Thoracic aorta (tissue), 2 donors: ENCODE data around the gene NCAPH2. TPM values are rescaled to one million over a fixed set of nuclear protein-coding genes. Genes with fewer than 3 reads are reported as not detected.

ENCODE experiments used
- ATAC-seq: fragments of 150-250 bp; one replicate; pipeline ENCODE4 v1.8.0; 2017; ENCODE audit warnings: low read depth; ENCODE audit not compliant: insufficient number of reproducible peaks, low FRiP score
- DNase-seq: peaks from one replicate; pipeline ENCODE4 v3.0.0-alpha.2; 2020; ENCODE audit warnings: low spot score
- H3K27ac ChIP-seq, 2 donors: fragments of 200-600 bp; sonication (generic); 1 replicate in 1 of 2; 2 replicates in 1 of 2; pipeline ENCODE4 v1.5.1; 2016; ENCODE audit warnings: mild to moderate bottlenecking in 2 of 2, moderate library complexity in 2 of 2
- H3K27me3 ChIP-seq: fragments of 200-600 bp; sonication (generic); replicated peaks from 2 replicates; pipeline ENCODE4 v1.6.0; 2016; ENCODE audit warnings: mild to moderate bottlenecking; ENCODE audit not compliant: insufficient read depth
- H3K36me3 ChIP-seq: fragments of 200-600 bp; sonication (generic); one replicate; pipeline ENCODE4 v1.5.1; 2016
- H3K4me1 ChIP-seq, 2 donors: fragments of 200-600 bp; sonication (generic); 1 replicate in 1 of 2; 2 replicates in 1 of 2; pipeline versions ENCODE4 v1.5.1 to v1.6.0; 2016; ENCODE audit warnings: low read depth in 2 of 2, mild to moderate bottlenecking in 1 of 2; ENCODE audit not compliant: control insufficient read depth in 1 of 2
- H3K4me3 ChIP-seq: fragments of 200-600 bp; sonication (generic); 2 replicates; pipeline ENCODE4 v1.5.1; 2016; ENCODE audit warnings: mild to moderate bottlenecking
- H3K9me3 ChIP-seq: fragments of 200-600 bp; sonication (generic); 2 replicates; pipeline ENCODE4 v1.5.1; 2016
- total RNA-seq, 2 donors: library from RNA; depleted of rRNA; stranded (reverse); fragments of >200 nt; gene quantifications; one replicate each; pipeline versions ENCODE4 v1.1.0 to v1.2.3, GENCODE V29; 2016
- TF ChIP-seq, protein P1 (sequence below): fragments of 200-600 bp; sonication (generic); IDR thresholded peaks from one replicate; pipeline ENCODE4 v1.5.1; 2019; ENCODE audit warnings: antibody characterized with exemption

The NCAPH2 gene
- total RNA-seq, 2 donors from 2014 or later = 40.8 to 50.4 TPM

DNA sequence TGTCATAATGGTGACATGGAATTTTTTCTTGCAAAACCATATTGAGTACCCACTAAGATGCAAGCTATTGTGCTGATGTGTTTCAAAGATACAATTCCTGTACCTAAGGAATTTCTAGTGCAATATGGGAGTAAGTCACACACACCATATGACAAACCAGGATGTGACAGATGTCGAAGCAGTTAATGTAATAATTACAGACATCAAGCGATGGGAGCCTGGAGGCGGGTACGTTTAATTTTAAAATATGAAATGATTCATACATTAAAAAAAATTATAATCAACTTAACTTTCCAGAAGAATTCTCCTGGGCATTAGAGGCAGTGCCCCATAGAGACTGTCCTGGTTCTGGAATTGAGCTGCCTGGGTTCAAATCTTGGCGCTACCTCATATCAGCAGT is 48.7 kb downstream of the NCAPH2 start:
- Histone ChIP-seq H3K4me1 (no peaks in the 10 kb centered on the region), H3K36me3 (no peaks in the 10 kb centered on the region), H3K9me3 (no peaks in the 10 kb centered on the region), H3K27me3 (no peaks in the 10 kb centered on the region), H3K27ac (no peak overlapping the region), H3K4me3 (no peak overlapping the region)
- DNase-seq (no peak), ATAC-seq (no peak)
- TF ChIP-seq, protein P1, sequence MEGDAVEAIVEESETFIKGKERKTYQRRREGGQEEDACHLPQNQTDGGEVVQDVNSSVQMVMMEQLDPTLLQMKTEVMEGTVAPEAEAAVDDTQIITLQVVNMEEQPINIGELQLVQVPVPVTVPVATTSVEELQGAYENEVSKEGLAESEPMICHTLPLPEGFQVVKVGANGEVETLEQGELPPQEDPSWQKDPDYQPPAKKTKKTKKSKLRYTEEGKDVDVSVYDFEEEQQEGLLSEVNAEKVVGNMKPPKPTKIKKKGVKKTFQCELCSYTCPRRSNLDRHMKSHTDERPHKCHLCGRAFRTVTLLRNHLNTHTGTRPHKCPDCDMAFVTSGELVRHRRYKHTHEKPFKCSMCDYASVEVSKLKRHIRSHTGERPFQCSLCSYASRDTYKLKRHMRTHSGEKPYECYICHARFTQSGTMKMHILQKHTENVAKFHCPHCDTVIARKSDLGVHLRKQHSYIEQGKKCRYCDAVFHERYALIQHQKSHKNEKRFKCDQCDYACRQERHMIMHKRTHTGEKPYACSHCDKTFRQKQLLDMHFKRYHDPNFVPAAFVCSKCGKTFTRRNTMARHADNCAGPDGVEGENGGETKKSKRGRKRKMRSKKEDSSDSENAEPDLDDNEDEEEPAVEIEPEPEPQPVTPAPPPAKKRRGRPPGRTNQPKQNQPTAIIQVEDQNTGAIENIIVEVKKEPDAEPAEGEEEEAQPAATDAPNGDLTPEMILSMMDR = no peak

DNA sequence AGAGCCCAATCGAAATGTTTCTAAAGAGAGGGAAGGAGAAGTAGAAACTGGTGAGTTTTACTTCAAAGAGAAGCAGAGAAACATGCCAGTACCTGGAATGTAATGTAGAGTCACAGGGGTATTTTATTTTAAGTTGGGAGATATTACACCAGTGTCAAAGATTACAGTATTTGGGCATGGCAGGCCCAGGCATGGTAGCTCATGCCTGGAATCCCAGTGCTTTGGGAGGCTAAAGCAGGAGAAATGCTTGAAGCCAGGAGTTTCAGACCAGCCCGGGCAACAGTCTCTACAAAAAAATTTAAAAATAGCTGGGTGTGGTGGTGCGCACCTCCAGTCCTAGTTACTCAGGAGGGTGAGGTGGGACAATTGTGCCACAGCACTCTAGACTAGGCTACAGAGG is 52.0 kb downstream of the NCAPH2 start:
- no peaks in the 10 kb centered on the region for H3K27me3 ChIP-seq

DNA sequence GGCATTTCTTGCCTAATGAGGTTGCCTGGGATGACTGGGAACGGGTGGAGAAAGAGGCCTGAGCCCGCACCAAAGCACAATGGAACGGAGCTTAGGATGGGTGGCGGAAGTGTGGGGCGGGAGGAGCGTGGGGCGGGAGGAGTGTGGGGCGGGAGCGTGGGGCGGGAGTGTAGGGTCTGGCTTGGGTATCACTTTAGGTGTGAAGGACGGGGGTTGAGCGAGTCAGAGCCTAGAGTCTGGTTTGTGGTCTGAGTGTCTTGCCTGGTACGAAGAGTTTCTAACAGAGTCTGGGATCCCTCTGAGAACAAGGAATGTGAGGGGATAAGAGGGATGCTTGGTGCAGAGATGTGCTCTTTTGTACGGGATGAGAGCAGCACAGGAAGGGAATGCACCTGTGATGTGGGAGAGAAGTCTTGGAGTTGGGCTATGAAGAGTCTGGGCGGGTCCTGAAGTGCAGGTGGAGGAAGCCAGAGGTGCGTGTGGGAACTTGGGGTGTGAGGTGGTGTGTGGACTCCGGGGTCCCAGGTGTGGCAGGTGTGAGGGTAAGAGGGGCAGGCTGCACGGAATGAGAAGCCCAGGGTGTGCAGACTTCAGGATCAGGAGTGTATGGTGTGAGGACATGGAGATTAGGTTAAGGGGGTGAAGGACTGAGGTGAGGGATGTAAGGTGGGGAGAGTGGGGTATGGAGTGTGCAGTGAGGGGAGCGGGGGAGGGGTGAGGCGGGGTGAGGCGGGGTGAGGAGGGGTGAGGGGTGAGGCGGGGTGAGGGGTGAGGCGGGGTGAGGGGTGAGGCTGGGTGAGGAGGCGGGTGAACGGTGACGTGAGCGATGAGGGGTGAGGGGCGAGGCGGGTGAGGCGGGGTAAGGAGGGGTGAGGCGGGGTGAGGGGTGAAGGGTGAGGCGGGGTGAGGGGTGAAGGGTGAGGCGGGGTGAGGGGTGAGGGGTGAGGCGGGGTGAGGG is 53.7 kb downstream of the NCAPH2 start:
- TF ChIP-seq, protein P1 = no peak
- no peaks in the 10 kb centered on the region for H3K36me3 ChIP-seq
- ATAC-seq = no peak
- no peak for DNase-seq
- no peak overlapping the region for H3K4me3 ChIP-seq
- H3K27me3 ChIP-seq = no peaks in the 10 kb centered on the region
- no peaks in the 10 kb centered on the region for H3K9me3 ChIP-seq
- peaks cover 9 to 13% of the 10 kb centered on the region in 2 donors for H3K4me1 ChIP-seq
- H3K27ac ChIP-seq = no peak overlapping the region

More for the DNA sequence above, 52.0 kb downstream of the NCAPH2 start:
- no peaks in the 10 kb centered on the region for H3K36me3 ChIP-seq
- TF ChIP-seq, protein P1 = no peak
- no peaks in the 10 kb centered on the region for H3K9me3 ChIP-seq
- no peak overlapping the region for H3K27ac ChIP-seq
- H3K4me3 ChIP-seq = no peak overlapping the region
- ATAC-seq (no peak), DNase-seq (no peak)
- peaks cover 9 to 13% of the 10 kb centered on the region in 2 donors for H3K4me1 ChIP-seq

DNA sequence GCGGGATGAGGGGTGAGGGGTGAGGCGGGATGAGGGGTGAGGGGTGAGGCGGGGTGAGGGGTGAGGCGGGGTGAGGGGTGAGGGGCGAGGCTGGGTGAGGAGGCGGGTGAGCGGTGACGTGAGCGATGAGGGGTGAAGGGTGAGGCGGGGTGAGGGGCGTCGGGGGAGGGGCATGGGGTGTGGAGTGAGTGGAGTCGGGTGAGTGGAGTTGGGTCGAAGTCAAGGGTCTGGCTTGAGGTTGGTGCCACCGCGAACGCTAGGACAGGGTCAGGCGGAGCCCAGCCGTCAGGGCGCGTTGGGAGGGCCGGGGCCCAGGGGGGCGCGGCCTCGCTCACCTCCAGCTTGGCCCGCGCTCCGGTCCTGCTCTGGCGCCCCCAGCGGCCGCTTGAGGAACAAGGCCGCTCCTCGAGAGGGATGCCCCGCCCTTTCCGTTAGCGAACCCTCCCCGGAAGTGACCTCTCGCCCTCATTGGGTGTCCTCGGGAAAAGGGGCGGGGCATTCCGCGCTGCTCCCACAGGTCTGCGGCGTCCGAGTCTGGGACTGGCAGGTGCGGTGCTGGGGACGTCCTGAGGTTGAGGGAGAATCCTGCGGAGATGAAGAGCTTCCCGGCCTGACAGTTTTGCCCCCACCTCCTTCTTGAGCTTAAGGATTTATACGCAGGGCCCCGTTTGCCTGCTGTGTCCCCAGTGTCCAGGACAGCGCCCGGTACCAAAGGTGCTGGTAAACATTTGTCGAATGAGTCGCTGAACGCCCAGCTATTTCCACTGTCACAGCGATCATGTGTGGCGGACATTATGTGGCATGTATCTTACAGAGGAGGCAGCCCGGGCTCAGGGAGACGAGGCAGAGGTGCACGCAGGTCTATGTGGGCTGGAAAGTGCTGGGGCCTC is 54.7 kb downstream of the NCAPH2 start, which contains the start of gene SYCE3:
Gene SYCE3, minus strand, starts transcription at position 397 of the 890 bp plus-strand sequence. CDS start 6,514 bp downstream, outside the sequence.
- DNase-seq = peak; percentile 88
- Histone ChIP-seq H3K4me3 (peak within 1 kb of the TSS; percentile 95), H3K36me3 (no peaks in the 10 kb centered on the region), H3K27ac (no peak within 1 kb of the TSS), H3K9me3 (no peaks in the 10 kb centered on the region), H3K27me3 (no peaks in the 10 kb centered on the region), H3K4me1 (peaks cover 9 to 13% of the 10 kb centered on the region in 2 donors)
- ATAC-seq = peak; percentile 86
- TF ChIP-seq, protein P1 = peak; percentile 97
